ENCODE results near the gene ANO10.

Gene ANO10

DNA sequence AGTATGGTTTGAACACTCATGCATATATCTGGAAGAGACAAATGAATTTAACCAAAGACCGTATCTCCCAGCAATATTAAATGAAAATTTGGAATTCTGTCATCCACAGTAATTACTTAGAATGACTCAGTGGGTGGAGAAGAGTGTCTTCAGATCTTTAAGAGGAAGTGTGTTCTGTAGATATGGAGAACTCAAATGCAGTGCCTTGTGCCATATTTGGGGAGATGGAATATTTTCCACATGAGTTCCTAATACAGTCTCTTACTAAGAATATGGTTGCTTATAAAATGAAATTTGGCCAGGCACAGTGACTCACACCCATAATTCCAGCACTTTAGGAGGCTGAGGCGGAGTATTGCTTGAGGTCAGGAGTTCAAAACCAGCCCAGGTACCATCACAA lies 40.5 kb downstream of the ANO10 start:
- ChIA-PET CTCF (interaction anchor here (0.7 kb wide), 1 partner anchor 542 kb away, joined by 4 read pairs; no protein-coding TSS in a partner anchor), POLR2A (no interaction called here)

DNA sequence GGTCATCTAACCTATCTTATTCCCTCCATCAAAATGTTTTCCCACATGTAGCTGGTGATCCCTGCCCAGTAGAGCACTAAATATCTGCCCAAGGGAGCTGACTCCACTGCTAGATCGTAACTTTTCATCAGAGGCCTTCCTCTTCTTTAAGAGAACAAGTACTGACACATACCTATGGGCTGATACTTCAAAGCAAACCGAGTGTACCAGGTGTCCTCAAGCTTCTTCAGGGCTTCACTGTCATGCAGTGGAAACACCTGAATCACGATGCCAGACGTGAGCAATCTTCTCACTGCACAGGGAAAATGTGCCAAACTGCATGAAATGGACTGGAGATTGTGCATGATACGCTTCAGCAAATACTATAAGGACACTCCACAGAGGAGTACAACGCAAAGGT lies 41.6 kb downstream of the ANO10 start:
- Histone ChIP-seq H3K36me3 (ENCODE audit: control insufficient read depth in 2 of 2, insufficient read depth in 1 of 2, low read length in 2 of 2) (peaks cover 0 to 10% of the 10 kb centered on the region in 2 experiments; a peak in 1 of 3 replicates), H3K4me1 (ENCODE audit: control insufficient read depth, insufficient read depth, low read length) (no peaks in the 10 kb centered on the region), H3K27ac (ENCODE audit: extremely low read depth, low read depth, low read length) (no peak overlapping the region), H3K4me3 (ENCODE audit: low read depth, low read length) (no peak overlapping the region), H3K9me3 (ENCODE audit: control insufficient read depth, insufficient read depth, low read depth, low read length) (no peaks in the 10 kb centered on the region)
- ChIA-PET CTCF (no interaction called here), POLR2A (no interaction called here)
- TF ChIP-seq ZBTB6 (tag by site-specific recombination; IDR thresholded peaks at IDR 0.05) (no peak), ZNF416 (tag by site-specific recombination; IDR thresholded peaks at IDR 0.05) (no peak), ZNF433 (tag by site-specific recombination; IDR thresholded peaks at IDR 0.05; ENCODE audit: low read depth) (no peak), ZBTB11 (tag by site-specific recombination; conservative IDR thresholded peaks at IDR 0.05; ENCODE audit: low read depth) (no peak), ZNF221 (tag by site-specific recombination; IDR thresholded peaks at IDR 0.05; ENCODE audit: borderline replicate concordance) (no peak), SCRT2 (tag by site-specific recombination; IDR thresholded peaks at IDR 0.05) (no peak), ATF2 (tag by site-specific recombination; IDR thresholded peaks at IDR 0.05; ENCODE audit: low read depth) (no peak)
- TF ChIP-seq, protein P1, sequence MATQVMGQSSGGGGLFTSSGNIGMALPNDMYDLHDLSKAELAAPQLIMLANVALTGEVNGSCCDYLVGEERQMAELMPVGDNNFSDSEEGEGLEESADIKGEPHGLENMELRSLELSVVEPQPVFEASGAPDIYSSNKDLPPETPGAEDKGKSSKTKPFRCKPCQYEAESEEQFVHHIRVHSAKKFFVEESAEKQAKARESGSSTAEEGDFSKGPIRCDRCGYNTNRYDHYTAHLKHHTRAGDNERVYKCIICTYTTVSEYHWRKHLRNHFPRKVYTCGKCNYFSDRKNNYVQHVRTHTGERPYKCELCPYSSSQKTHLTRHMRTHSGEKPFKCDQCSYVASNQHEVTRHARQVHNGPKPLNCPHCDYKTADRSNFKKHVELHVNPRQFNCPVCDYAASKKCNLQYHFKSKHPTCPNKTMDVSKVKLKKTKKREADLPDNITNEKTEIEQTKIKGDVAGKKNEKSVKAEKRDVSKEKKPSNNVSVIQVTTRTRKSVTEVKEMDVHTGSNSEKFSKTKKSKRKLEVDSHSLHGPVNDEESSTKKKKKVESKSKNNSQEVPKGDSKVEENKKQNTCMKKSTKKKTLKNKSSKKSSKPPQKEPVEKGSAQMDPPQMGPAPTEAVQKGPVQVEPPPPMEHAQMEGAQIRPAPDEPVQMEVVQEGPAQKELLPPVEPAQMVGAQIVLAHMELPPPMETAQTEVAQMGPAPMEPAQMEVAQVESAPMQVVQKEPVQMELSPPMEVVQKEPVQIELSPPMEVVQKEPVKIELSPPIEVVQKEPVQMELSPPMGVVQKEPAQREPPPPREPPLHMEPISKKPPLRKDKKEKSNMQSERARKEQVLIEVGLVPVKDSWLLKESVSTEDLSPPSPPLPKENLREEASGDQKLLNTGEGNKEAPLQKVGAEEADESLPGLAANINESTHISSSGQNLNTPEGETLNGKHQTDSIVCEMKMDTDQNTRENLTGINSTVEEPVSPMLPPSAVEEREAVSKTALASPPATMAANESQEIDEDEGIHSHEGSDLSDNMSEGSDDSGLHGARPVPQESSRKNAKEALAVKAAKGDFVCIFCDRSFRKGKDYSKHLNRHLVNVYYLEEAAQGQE (tag by site-specific recombination; IDR thresholded peaks at IDR 0.05): no peak
- TF ChIP-seq, protein P2, sequence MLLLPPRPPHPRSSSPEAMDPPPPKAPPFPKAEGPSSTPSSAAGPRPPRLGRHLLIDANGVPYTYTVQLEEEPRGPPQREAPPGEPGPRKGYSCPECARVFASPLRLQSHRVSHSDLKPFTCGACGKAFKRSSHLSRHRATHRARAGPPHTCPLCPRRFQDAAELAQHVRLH (tag by site-specific recombination; IDR thresholded peaks at IDR 0.05): no peak
- TF ChIP-seq, protein P3, sequence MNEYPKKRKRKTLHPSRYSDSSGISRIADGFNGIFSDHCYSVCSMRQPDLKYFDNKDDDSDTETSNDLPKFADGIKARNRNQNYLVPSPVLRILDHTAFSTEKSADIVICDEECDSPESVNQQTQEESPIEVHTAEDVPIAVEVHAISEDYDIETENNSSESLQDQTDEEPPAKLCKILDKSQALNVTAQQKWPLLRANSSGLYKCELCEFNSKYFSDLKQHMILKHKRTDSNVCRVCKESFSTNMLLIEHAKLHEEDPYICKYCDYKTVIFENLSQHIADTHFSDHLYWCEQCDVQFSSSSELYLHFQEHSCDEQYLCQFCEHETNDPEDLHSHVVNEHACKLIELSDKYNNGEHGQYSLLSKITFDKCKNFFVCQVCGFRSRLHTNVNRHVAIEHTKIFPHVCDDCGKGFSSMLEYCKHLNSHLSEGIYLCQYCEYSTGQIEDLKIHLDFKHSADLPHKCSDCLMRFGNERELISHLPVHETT (tag by site-specific recombination; IDR thresholded peaks at IDR 0.05): no peak
- TF ChIP-seq, protein P4, sequence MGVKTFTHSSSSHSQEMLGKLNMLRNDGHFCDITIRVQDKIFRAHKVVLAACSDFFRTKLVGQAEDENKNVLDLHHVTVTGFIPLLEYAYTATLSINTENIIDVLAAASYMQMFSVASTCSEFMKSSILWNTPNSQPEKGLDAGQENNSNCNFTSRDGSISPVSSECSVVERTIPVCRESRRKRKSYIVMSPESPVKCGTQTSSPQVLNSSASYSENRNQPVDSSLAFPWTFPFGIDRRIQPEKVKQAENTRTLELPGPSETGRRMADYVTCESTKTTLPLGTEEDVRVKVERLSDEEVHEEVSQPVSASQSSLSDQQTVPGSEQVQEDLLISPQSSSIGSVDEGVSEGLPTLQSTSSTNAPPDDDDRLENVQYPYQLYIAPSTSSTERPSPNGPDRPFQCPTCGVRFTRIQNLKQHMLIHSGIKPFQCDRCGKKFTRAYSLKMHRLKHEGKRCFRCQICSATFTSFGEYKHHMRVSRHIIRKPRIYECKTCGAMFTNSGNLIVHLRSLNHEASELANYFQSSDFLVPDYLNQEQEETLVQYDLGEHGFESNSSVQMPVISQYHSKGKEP (tag by site-specific recombination; IDR thresholded peaks at IDR 0.05): no peak

More for the DNA sequence above, 40.5 kb downstream of the ANO10 start:
- Histone ChIP-seq H3K9me3 (ENCODE audit: control insufficient read depth, insufficient read depth, low read depth, low read length) (no peaks in the 10 kb centered on the region), H3K4me3 (ENCODE audit: low read depth, low read length) (no peak overlapping the region), H3K27ac (ENCODE audit: extremely low read depth, low read depth, low read length) (no peak overlapping the region), H3K4me1 (ENCODE audit: control insufficient read depth, insufficient read depth, low read length) (no peaks in the 10 kb centered on the region), H3K36me3 (ENCODE audit: control insufficient read depth in 2 of 2, insufficient read depth in 1 of 2, low read length in 2 of 2) (peaks cover 0 to 6% of the 10 kb centered on the region in 2 experiments; a peak in 1 of 3 replicates)
- no peak for TF ChIP-seq ZNF555 (tag by site-specific recombination; conservative IDR thresholded peaks at IDR 0.05)
- TF ChIP-seq MZF1 (tag by site-specific recombination; IDR thresholded peaks at IDR 0.05; ENCODE audit: borderline replicate concordance): no peak
- TF ChIP-seq ZNF311 (tag by site-specific recombination; IDR thresholded peaks at IDR 0.05; ENCODE audit: borderline replicate concordance): no peak
- TF ChIP-seq GLI2 (tag by site-specific recombination; IDR thresholded peaks at IDR 0.05; ENCODE audit: borderline replicate concordance, low read depth): no peak
- TF ChIP-seq TCF7L2 (IDR thresholded peaks at IDR 0.05; ENCODE audit: borderline replicate concordance, low read depth, low read length): no peak
- TF ChIP-seq ZNF558 (tag by site-specific recombination; IDR thresholded peaks at IDR 0.05): no peak
- TF ChIP-seq, protein P4 (tag by site-specific recombination; IDR thresholded peaks at IDR 0.05): no peak
- TF ChIP-seq GLIS2 (tag by site-specific recombination; IDR thresholded peaks at IDR 0.05): no peak
- no peak for TF ChIP-seq ZSCAN23 (tag by site-specific recombination; IDR thresholded peaks at IDR 0.05)
- no peak for TF ChIP-seq ZNF121 (tag by site-specific recombination; IDR thresholded peaks at IDR 0.05)
- TF ChIP-seq KLF8 (tag by site-specific recombination; IDR thresholded peaks at IDR 0.05): no peak
- no peak for TF ChIP-seq ZNF423 (tag by site-specific recombination; IDR thresholded peaks at IDR 0.05)
- TF ChIP-seq KLF16 (tag by site-specific recombination; IDR thresholded peaks at IDR 0.05): no peak
- TF ChIP-seq SETDB1 (IDR thresholded peaks at IDR 0.05; ENCODE audit: insufficient read length, low read length): no peak
- TF ChIP-seq ZNF629 (tag by site-specific recombination; IDR thresholded peaks at IDR 0.05): no peak
- TF ChIP-seq HOXA7 (CRISPR knock-in tag; IDR thresholded peaks at IDR 0.05; ENCODE audit: borderline replicate concordance): no peak
- TF ChIP-seq SP7 (tag by site-specific recombination; IDR thresholded peaks at IDR 0.05): no peak
- TF ChIP-seq ZNF157 (tag by site-specific recombination; IDR thresholded peaks at IDR 0.05): no peak
- TF ChIP-seq KLF1 (tag by site-specific recombination; IDR thresholded peaks at IDR 0.05): no peak
- no peak for TF ChIP-seq SP3 (tag by site-specific recombination; IDR thresholded peaks at IDR 0.05)
